Epithelial cell of esophagus (primary cell): ENCODE results near the gene ZNF605.
"Not testable (repeated sequence)": the region's sequence is repeated elsewhere in the genome, so short reads cannot be mapped to it uniquely, and the experiment has no call there.

Experiments used
- DNase-seq: peaks from one replicate; pipeline ENCODE4 v3.0.0; 2010; ENCODE audit warnings: low read depth
- H3K4me3 ChIP-seq: 2 replicates; pipeline ENCODE4 v1.5.1; 2011; ENCODE audit warnings: mild to moderate bottlenecking, low read length, control low read depth
- TF ChIP-seq, protein P1 (sequence below): IDR thresholded peaks from 2 replicates; pipeline ENCODE4 v1.5.1; 2011; ENCODE audit warnings: low read depth, mild to moderate bottlenecking, low read length, control low read depth, inconsistent platforms; ENCODE audit not compliant: insufficient read depth; ENCODE audit errors: missing control alignments

The ZNF605 gene

GRCh38 chr12:132946246-132946820 lies 9.8 kb downstream of the ZNF605 start:
- DNase-seq: no peak
- TF ChIP-seq, protein P1, sequence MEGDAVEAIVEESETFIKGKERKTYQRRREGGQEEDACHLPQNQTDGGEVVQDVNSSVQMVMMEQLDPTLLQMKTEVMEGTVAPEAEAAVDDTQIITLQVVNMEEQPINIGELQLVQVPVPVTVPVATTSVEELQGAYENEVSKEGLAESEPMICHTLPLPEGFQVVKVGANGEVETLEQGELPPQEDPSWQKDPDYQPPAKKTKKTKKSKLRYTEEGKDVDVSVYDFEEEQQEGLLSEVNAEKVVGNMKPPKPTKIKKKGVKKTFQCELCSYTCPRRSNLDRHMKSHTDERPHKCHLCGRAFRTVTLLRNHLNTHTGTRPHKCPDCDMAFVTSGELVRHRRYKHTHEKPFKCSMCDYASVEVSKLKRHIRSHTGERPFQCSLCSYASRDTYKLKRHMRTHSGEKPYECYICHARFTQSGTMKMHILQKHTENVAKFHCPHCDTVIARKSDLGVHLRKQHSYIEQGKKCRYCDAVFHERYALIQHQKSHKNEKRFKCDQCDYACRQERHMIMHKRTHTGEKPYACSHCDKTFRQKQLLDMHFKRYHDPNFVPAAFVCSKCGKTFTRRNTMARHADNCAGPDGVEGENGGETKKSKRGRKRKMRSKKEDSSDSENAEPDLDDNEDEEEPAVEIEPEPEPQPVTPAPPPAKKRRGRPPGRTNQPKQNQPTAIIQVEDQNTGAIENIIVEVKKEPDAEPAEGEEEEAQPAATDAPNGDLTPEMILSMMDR: no peak
- no peak overlapping the region for H3K4me3 ChIP-seq

DNA sequence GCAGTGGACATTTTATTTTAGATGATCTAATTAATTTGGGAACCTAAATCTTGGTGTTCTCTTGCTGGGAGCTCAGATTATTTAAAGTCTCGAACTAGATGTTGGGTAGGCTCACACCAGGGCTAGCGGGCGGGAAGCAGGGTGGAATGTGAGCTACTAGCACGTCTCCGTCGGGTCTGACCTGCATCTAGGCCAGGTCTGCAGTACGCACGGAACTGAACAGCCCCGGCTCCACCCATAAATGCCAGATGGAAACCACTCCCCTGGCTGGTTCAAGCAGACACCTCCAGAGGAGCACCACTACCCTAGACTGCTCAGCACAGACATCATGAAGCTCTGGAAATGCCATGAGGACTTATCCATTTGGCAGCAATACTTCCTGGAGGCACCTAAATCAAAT lies 10.3 kb downstream of the ZNF605 start:
- no peak overlapping the region for H3K4me3 ChIP-seq
- no peak for DNase-seq
- TF ChIP-seq, protein P1: no peak

DNA sequence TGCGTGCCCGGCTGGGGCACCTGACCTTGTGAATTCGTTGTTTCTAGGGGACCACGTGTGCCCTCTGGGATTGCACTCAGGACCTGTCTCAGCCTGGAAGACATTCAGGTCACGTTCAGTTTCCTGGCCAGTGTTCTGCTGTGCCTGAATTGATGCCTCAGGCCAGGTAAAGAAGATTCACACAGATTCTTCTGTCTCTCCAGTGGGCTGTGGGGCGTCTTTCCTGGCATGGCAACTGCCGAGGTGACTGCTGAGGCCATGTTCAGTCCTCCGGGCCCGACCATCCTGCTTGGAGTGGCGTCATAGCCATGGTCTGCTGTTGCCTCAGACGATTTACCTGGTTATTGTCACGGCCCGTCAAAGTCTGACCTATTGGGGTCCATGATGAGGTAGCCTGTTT lies 13.5 kb downstream of the ZNF605 start:
- TF ChIP-seq, protein P1: no peak
- DNase-seq: no peak
- no peak overlapping the region for H3K4me3 ChIP-seq

DNA sequence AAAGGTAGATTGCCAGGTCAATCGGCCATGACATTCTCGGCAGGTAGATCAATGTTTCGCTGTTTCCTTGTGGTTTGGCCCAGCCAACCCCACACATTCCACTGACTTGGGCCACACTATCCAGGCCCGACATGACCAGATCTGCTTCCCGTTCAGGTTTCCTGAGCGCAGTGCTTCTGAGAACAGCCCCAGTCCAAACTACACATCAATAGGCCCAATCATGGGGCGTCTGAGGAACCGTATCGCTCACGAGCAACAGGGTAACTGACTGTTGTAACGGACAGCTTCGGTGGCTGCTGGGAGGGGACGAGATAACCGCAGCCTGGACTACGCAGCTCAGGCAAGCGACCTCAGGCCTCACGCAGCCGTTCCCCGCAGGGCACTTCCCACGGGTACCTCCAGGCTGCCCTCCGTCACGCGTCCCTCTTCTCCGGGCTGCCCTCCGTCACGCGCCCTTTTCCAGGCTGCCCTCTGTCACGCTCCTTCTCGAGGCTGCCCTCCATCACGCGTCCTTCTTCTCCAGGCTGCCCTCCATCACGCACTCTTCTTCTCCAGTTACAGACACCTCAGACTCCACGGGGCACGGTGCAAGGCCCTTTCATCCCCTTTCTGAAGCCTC lies 14.7 kb downstream of the ZNF605 start:
- TF ChIP-seq, protein P1: no peak
- no peak for DNase-seq
- no peak overlapping the region for H3K4me3 ChIP-seq

- H3K4me3 ChIP-seq: no peak overlapping the region
- TF ChIP-seq, protein P1: no peak
- no peak for DNase-seq
Observed at GRCh38 chr12:132940071-132940719, 15.9 kb downstream of the ZNF605 start.

DNA sequence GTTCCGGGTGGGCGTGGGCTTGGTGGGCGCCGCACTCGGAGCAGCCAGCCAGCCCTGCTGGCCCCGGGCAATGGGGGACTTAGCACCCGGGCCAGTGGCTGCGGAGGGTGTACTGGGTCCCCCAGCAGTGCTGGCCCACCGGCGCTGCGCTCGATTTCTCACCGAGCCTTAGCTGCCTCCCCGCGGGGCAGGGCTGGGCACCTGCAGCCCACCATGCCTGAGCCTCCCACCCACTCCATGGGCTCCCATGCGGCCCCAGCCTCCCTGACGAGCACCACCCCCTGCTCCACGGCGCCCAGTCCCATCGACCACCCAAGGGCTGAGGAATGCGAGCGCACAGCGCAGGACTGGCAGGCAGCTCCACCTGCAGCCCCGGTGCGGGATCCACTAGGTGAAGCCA lies 17.3 kb downstream of the ZNF605 start:
- not testable (repeated sequence) for H3K4me3 ChIP-seq, DNase-seq

DNA sequence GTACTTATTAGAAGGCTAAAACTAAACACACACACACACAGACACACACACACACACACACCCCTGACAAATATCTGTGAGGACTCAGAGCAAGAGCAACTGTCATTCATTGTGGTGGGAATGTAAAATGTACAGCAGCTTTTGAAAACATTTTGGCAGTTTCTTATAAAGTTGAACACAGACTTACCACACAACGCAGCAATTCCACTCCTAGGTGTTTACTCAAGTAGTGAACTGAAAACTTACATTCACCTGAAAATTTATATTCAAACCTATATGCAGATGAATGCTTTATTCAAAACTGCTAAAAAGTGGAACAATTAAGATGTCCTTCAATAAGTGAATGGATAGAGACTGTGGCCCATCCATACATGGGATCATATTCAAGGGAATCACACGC lies 18.6 kb downstream of the ZNF605 start:
- TF ChIP-seq, protein P1: no peak
- DNase-seq: no peak
- H3K4me3 ChIP-seq: no peak overlapping the region

GRCh38 chr12:132936921-132937320 lies 19.2 kb downstream of the ZNF605 start:
- DNase-seq, H3K4me3 ChIP-seq: not testable (repeated sequence)
